ENCODE measurements around the gene RAB24.

- TF ChIP-seq CTCF (IDR thresholded peaks at IDR 0.05), result no peak
- TF ChIP-seq POLR2A (IDR thresholded peaks at IDR 0.05), result no peak
Measured at GRCh38 chr5:177350776-177351391, 47.4 kb upstream of the RAB24 start.
